ENCODE data around the gene CST7.

DNA sequence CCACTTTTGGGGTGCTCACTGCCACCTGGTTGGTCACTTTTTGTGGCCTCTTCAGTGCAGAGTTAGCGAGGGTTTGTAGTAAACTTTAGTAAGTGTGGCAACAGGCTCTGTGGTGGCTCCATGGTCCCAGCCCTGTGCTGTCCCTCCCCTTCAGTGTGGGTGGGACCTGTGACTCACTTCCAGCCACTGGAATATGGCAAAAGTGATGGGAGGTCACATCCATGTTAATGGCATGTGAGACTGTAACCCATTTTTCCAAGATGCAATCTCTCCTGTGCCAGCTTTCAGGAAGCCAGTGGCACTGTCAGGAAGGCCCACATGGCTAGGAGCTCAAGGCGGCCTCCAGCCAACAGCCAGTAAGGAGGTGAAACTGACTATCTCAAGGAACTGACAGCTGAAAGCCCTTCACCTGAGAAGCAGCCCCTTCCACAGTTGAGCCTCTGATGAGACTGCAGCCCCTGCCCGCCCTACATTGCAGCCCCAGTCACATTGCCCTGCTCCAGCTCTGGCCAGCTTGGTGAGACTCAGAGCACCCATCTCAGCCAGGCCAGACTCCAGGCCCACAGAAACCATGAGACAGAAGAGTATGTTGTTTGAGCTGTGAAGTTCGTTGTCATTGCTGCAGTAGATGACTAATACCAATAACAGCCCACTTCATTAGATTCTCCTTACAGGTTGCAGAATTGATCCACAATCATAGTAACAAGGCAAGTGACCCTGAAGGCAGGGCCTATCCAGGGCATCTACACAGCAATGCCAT is 13.1 kb upstream of the CST7 start:
- TF ChIP-seq, protein P1, sequence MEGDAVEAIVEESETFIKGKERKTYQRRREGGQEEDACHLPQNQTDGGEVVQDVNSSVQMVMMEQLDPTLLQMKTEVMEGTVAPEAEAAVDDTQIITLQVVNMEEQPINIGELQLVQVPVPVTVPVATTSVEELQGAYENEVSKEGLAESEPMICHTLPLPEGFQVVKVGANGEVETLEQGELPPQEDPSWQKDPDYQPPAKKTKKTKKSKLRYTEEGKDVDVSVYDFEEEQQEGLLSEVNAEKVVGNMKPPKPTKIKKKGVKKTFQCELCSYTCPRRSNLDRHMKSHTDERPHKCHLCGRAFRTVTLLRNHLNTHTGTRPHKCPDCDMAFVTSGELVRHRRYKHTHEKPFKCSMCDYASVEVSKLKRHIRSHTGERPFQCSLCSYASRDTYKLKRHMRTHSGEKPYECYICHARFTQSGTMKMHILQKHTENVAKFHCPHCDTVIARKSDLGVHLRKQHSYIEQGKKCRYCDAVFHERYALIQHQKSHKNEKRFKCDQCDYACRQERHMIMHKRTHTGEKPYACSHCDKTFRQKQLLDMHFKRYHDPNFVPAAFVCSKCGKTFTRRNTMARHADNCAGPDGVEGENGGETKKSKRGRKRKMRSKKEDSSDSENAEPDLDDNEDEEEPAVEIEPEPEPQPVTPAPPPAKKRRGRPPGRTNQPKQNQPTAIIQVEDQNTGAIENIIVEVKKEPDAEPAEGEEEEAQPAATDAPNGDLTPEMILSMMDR (IDR thresholded peaks at IDR 0.05; ENCODE audit: insufficient read depth, low read length) = no peak
- TF ChIP-seq POLR2AphosphoS5 (IDR thresholded peaks at IDR 0.05; ENCODE audit: low read depth) (no peak), GABPA (IDR thresholded peaks at IDR 0.05; ENCODE audit: low read depth) (no peak)
